Activated CD8-positive, alpha-beta memory T cell treated with anti-CD3 and anti-CD28 coated beads, Interleukin-2, amount 10 ng/mL, durations not matched to agents 7 days and 5 days (primary cell): Measurements from ENCODE around the gene RNF187. TPM values are rescaled to one million over a fixed set of nuclear protein-coding genes. Genes with fewer than 3 reads are reported as not detected.

Experiments
- ATAC-seq: fragments of 150-1000 bp; cut with Tn5 transposase; one replicate; pipeline ENCODE4 v1.10.0; 2021; ENCODE audit warnings: moderate library complexity
- CTCF ChIA-PET: fragments of 350-600 bp; sonication (Branson Sonifier 250); formaldehyde crosslinking; loops from one replicate; lab custom pipeline; 2021; ENCODE audit warnings: antibody characterized with exemption; lab: Charles Lee
- DNase-seq: peaks from one replicate; pipeline ENCODE4 v3.0.0-alpha.2; 2020
- H3K27ac Mint-ChIP-seq: one replicate; pipeline ENCODE4 v1.8.0; 2021; ENCODE audit warnings: mild to moderate bottlenecking, mixed read lengths
- H3K27me3 Mint-ChIP-seq: one replicate; pipeline ENCODE4 v1.8.0; 2021; ENCODE audit warnings: mixed read lengths
- H3K36me3 Mint-ChIP-seq: one replicate; pipeline ENCODE4 v1.8.0; 2021; ENCODE audit warnings: mild to moderate bottlenecking, mixed read lengths
- H3K4me1 Mint-ChIP-seq: one replicate; pipeline ENCODE4 v1.8.0; 2021; ENCODE audit warnings: mixed read lengths
- H3K4me3 Mint-ChIP-seq: one replicate; pipeline ENCODE4 v1.8.0; 2021; ENCODE audit warnings: mild to moderate bottlenecking, moderate library complexity, mixed read lengths
- H3K9me3 Mint-ChIP-seq: one replicate; pipeline ENCODE4 v1.8.0; 2022; ENCODE audit warnings: low read depth, mixed read lengths
- total RNA-seq, 2 experiments: library from RNA; stranded (reverse); gene quantifications; one replicate each; pipeline ENCODE4 v1.2.3, GENCODE V29; 2021

Gene RNF187
- total RNA-seq: 100 to 1,000 TPM; 145 to 166 TPM

- Mint-ChIP-seq H3K27me3 (no peaks in the 10 kb centered on the region), H3K27ac (peak within 1 kb of the TSS; percentile 98), H3K4me1 (peaks cover 59% of the 10 kb centered on the region), H3K4me3 (peak within 1 kb of the TSS; percentile 97), H3K9me3 (no peaks in the 10 kb centered on the region), H3K36me3 (peaks cover 38% of the 10 kb centered on the region)
- ATAC-seq (peak; percentile 50), DNase-seq (peak; percentile 68)
- CTCF ChIA-PET: interaction anchor here (0.7 to 4.5 kb wide), 11 partner anchors 10 to 28 kb away, joined by 3 to 49 read pairs (median 5); no protein-coding TSS in a partner anchor
Measured at GRCh38 chr1:228487336-228488124, at the start of gene RNF187. RNF187 (plus strand) TSS chr1:228487382.

- Mint-ChIP-seq H3K36me3 (no peaks in the 10 kb centered on the region), H3K4me1 (no peaks in the 10 kb centered on the region), H3K4me3 (no peak overlapping the region), H3K27ac (no peak overlapping the region), H3K27me3 (peaks cover 47% of the 10 kb centered on the region), H3K9me3 (no peaks in the 10 kb centered on the region)
- CTCF ChIA-PET: no interaction called here
- no peak for ATAC-seq
- no peak for DNase-seq
Measured at GRCh38 chr1:228437424-228437962, 49.7 kb upstream of the RNF187 start.

- Mint-ChIP-seq H3K27ac (no peak overlapping the region), H3K4me3 (no peak overlapping the region), H3K9me3 (no peaks in the 10 kb centered on the region), H3K27me3 (peaks cover 48% of the 10 kb centered on the region), H3K36me3 (no peaks in the 10 kb centered on the region), H3K4me1 (no peaks in the 10 kb centered on the region)
- no peak for DNase-seq
- ATAC-seq: peak; percentile 30
- CTCF ChIA-PET: no interaction called here
Measured at GRCh38 chr1:228438266-228438665, 48.9 kb upstream of the RNF187 start.

GRCh38 chr1:228440761-228441500, 46.3 kb upstream of the RNF187 start:
- CTCF ChIA-PET: interaction anchor here (0.6 kb wide), 1 partner anchor 274 kb away, joined by 4 read pairs; no protein-coding TSS in a partner anchor
- Mint-ChIP-seq H3K9me3 (no peaks in the 10 kb centered on the region), H3K4me3 (no peak overlapping the region), H3K36me3 (no peaks in the 10 kb centered on the region), H3K27me3 (peaks cover 50% of the 10 kb centered on the region), H3K4me1 (peaks cover 10% of the 10 kb centered on the region), H3K27ac (no peak overlapping the region)
- DNase-seq: no peak
- ATAC-seq: no peak

- Mint-ChIP-seq H3K27me3 (peaks cover 60% of the 10 kb centered on the region), H3K4me3 (no peak overlapping the region)
Measured at GRCh38 chr1:228443395-228443794, 43.8 kb upstream of the RNF187 start.

GRCh38 chr1:228445490-228445842, 41.7 kb upstream of the RNF187 start:
- Mint-ChIP-seq H3K4me3 (peak overlapping the region; percentile 71), H3K36me3 (no peaks in the 10 kb centered on the region), H3K4me1 (peaks cover 26% of the 10 kb centered on the region), H3K9me3 (no peaks in the 10 kb centered on the region), H3K27ac (peak overlapping the region; percentile 49), H3K27me3 (peaks cover 53% of the 10 kb centered on the region)
- ATAC-seq (no peak), DNase-seq (no peak)
- CTCF ChIA-PET: interaction anchor here (1.4 kb wide), 1 partner anchor 69 kb away, joined by 3 read pairs; no protein-coding TSS in a partner anchor

More at GRCh38 chr1:228443395-228443794, 43.8 kb upstream of the RNF187 start:
- Mint-ChIP-seq H3K9me3 (no peaks in the 10 kb centered on the region), H3K27ac (no peak overlapping the region), H3K36me3 (no peaks in the 10 kb centered on the region), H3K4me1 (peaks cover 16% of the 10 kb centered on the region)
- DNase-seq (no peak), ATAC-seq (no peak)
- CTCF ChIA-PET: no interaction called here

- ATAC-seq: peak; percentile 84
- Mint-ChIP-seq H3K27me3 (peaks cover 49% of the 10 kb centered on the region), H3K9me3 (no peaks in the 10 kb centered on the region), H3K27ac (peak overlapping the region; percentile 49), H3K4me1 (peaks cover 27% of the 10 kb centered on the region), H3K4me3 (peak overlapping the region; percentile 71), H3K36me3 (no peaks in the 10 kb centered on the region)
- CTCF ChIA-PET: interaction anchor here (1.4 kb wide), 1 partner anchor 10 kb away, joined by 4 read pairs; no protein-coding TSS in a partner anchor
- DNase-seq: peak; percentile 72
Measured at GRCh38 chr1:228445843-228446650, 41.1 kb upstream of the RNF187 start.

- H3K27me3 Mint-ChIP-seq: peaks cover 46% of the 10 kb centered on the region
- no peaks in the 10 kb centered on the region for H3K36me3 Mint-ChIP-seq
- ATAC-seq (no peak), DNase-seq (no peak)
- H3K9me3 Mint-ChIP-seq: no peaks in the 10 kb centered on the region
- H3K4me1 Mint-ChIP-seq: peaks cover 28% of the 10 kb centered on the region
- H3K27ac Mint-ChIP-seq: no peak overlapping the region
- peak overlapping the region; percentile 38 for H3K4me3 Mint-ChIP-seq
- CTCF ChIA-PET: interaction anchor here (1.4 kb wide), 1 partner anchor 10 kb away, joined by 4 read pairs; no protein-coding TSS in a partner anchor
Measured at GRCh38 chr1:228446852-228447251, 40.3 kb upstream of the RNF187 start.

GRCh38 chr1:228448372-228448771, 38.8 kb upstream of the RNF187 start:
- Mint-ChIP-seq H3K27ac (no peak overlapping the region), H3K4me1 (peaks cover 39% of the 10 kb centered on the region), H3K4me3 (no peak overlapping the region), H3K9me3 (no peaks in the 10 kb centered on the region), H3K36me3 (no peaks in the 10 kb centered on the region), H3K27me3 (peaks cover 34% of the 10 kb centered on the region)
- CTCF ChIA-PET: interaction anchor here (1.2 kb wide), 1 partner anchor 67 kb away, joined by 3 read pairs; no protein-coding TSS in a partner anchor
- DNase-seq: no peak
- ATAC-seq: no peak

GRCh38 chr1:228450200-228450599, 37.0 kb upstream of the RNF187 start:
- CTCF ChIA-PET: interaction anchor here (0.9 kb wide), 1 partner anchor 284 kb away, joined by 3 read pairs; no protein-coding TSS in a partner anchor
- no peak for ATAC-seq
- H3K4me1 Mint-ChIP-seq: peaks cover 49% of the 10 kb centered on the region
- H3K9me3 Mint-ChIP-seq: no peaks in the 10 kb centered on the region
- no peak overlapping the region for H3K4me3 Mint-ChIP-seq
- peaks cover 6% of the 10 kb centered on the region for H3K36me3 Mint-ChIP-seq
- H3K27ac Mint-ChIP-seq: no peak overlapping the region
- no peak for DNase-seq
- H3K27me3 Mint-ChIP-seq: peaks cover 22% of the 10 kb centered on the region

GRCh38 chr1:228452194-228453021, 34.8 kb upstream of the RNF187 start:
- DNase-seq (no peak), ATAC-seq (no peak)
- CTCF ChIA-PET: interaction anchor here (1.1 to 1.6 kb wide), 2 partner anchors 11 to 34 kb away, joined by 3 to 4 read pairs; no protein-coding TSS in a partner anchor
- Mint-ChIP-seq H3K4me1 (peaks cover 47% of the 10 kb centered on the region), H3K27ac (no peak overlapping the region), H3K36me3 (peaks cover 11% of the 10 kb centered on the region), H3K9me3 (no peaks in the 10 kb centered on the region), H3K27me3 (peaks cover 8% of the 10 kb centered on the region), H3K4me3 (no peak overlapping the region)
